GM21576 (cell line): ENCODE measurements around the gene PSMG4.
A peak's percentile ranks its signal among the peaks of the same experiment; 100 is the strongest.

Experiments
- ATAC-seq: cut with Tn5 transposase; IDR thresholded peaks from one replicate; pipeline ENCODE4 v1.9.1; 2021; ENCODE audit warnings: mild to moderate bottlenecking, moderate library complexity; ENCODE audit not compliant: unreplicated experiment

The PSMG4 gene

GRCh38 chr6:3258720-3259490 lies at the start of gene PSMG4:
PSMG4 (plus strand) TSS chr6:3258947; CDS start chr6:3259023, 76 bp downstream.
- ATAC-seq = peak; percentile 78

GRCh38 chr6:3209114-3210023 lies 49.4 kb upstream of the PSMG4 start:
- peak; percentile 70 for ATAC-seq

- ATAC-seq = peak; percentile 21
Observed at GRCh38 chr6:3210024-3210610, 48.6 kb upstream of the PSMG4 start.

- ATAC-seq = no peak
Observed at GRCh38 chr6:3211681-3212080, 47.1 kb upstream of the PSMG4 start.

- no peak for ATAC-seq
Observed at GRCh38 chr6:3212261-3212660, 46.5 kb upstream of the PSMG4 start.

- no peak for ATAC-seq
Observed at GRCh38 chr6:3213334-3213695, 45.4 kb upstream of the PSMG4 start.

- ATAC-seq = no peak
Observed at GRCh38 chr6:3214898-3215297, 43.8 kb upstream of the PSMG4 start.

- ATAC-seq = no peak
Observed at GRCh38 chr6:3217286-3217685, 41.5 kb upstream of the PSMG4 start.

- no peak for ATAC-seq
Observed at GRCh38 chr6:3218266-3218665, 40.5 kb upstream of the PSMG4 start.

- ATAC-seq = no peak
Observed at GRCh38 chr6:3220366-3220765, 38.4 kb upstream of the PSMG4 start.

- no peak for ATAC-seq
Observed at GRCh38 chr6:3221578-3221977, 37.2 kb upstream of the PSMG4 start.

GRCh38 chr6:3222506-3223038 lies 36.2 kb upstream of the PSMG4 start:
- ATAC-seq = no peak

- ATAC-seq = no peak
Observed at GRCh38 chr6:3226042-3226441, 32.7 kb upstream of the PSMG4 start.

- ATAC-seq = no peak
Observed at GRCh38 chr6:3226481-3227362, 32.0 kb upstream of the PSMG4 start.

- no peak for ATAC-seq
Observed at GRCh38 chr6:3227363-3228045, 31.2 kb upstream of the PSMG4 start, which contains the start of gene TUBB2B. TUBB2B (minus strand) TSS chr6:3227653; CDS start chr6:3227543, 110 bp downstream.

GRCh38 chr6:3228046-3228671 lies 30.6 kb upstream of the PSMG4 start:
- ATAC-seq = no peak

- no peak for ATAC-seq
Observed at GRCh38 chr6:3228771-3229565, 29.8 kb upstream of the PSMG4 start.

GRCh38 chr6:3229566-3230178 lies 29.1 kb upstream of the PSMG4 start:
- ATAC-seq = no peak
